C4-2B (cell line): ENCODE measurements around the gene ICAM2.

ENCODE experiments used
- ZFX ChIP-seq: fragments of 450-650 bp; IDR thresholded peaks from 2 replicates; pipeline ENCODE4 v1.6.1; 2017
- TF ChIP-seq, protein P1 (sequence below): fragments of 450-650 bp; conservative IDR thresholded peaks from 2 replicates; pipeline ENCODE4 v1.5.1; 2017; ENCODE audit warnings: mild to moderate bottlenecking

DNA sequence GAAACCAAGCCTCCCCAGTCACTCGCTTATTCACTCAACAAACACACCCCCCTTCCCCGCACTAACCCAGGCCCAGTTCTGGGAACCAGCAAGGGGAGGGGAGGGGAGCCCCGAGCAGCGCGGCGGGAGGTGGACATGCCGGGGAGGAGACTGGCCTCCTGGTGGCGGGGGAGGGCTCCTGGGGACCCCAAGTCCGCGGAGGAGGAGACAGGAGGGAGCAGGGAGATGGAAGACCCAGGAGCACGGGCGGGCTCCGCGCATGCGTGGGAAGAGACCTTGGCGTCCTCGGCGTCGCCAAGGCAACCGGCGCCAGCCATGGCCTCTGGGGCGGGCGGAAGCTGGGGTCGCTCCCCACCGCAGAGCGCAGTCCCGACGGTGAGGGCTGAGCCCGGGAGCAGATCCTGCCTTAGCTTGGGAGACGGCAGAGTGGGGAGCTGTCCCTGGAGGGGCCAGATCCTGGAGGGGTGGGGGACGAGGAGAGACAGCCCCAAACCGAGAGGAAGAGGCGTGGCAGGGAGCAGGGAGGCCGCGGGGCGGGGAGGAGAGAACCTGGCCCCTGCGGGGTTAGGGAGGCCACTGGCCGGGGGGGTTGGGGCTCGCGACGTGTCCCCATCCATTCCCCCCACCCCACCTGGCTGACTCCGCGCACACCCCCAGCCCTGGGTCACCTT is 22.2 kb downstream of the ICAM2 start, which contains the start of gene PRR29:
- TF ChIP-seq, protein P1, sequence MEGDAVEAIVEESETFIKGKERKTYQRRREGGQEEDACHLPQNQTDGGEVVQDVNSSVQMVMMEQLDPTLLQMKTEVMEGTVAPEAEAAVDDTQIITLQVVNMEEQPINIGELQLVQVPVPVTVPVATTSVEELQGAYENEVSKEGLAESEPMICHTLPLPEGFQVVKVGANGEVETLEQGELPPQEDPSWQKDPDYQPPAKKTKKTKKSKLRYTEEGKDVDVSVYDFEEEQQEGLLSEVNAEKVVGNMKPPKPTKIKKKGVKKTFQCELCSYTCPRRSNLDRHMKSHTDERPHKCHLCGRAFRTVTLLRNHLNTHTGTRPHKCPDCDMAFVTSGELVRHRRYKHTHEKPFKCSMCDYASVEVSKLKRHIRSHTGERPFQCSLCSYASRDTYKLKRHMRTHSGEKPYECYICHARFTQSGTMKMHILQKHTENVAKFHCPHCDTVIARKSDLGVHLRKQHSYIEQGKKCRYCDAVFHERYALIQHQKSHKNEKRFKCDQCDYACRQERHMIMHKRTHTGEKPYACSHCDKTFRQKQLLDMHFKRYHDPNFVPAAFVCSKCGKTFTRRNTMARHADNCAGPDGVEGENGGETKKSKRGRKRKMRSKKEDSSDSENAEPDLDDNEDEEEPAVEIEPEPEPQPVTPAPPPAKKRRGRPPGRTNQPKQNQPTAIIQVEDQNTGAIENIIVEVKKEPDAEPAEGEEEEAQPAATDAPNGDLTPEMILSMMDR = no peak
- no peak for TF ChIP-seq ZFX
